CD4-positive, alpha-beta T cell treated with Interferon alpha-2 for 1 hour (primary cell): ENCODE measurements around the gene TIMM44.
"Not testable (repeated sequence)": the region's sequence is repeated elsewhere in the genome, so short reads cannot be mapped to it uniquely, and the experiment has no call there.

Experiments used
- DNase-seq, 2 donors: peaks; one replicate each; pipeline ENCODE4 v3.0.0-alpha.2; 2020 to 2022

The TIMM44 gene

GRCh38 chr19:7894612-7895309 lies 48.7 kb downstream of the TIMM44 start:
- no peak for DNase-seq

GRCh38 chr19:7893362-7894101 lies 49.9 kb downstream of the TIMM44 start:
- DNase-seq = not testable (repeated sequence)

DNA sequence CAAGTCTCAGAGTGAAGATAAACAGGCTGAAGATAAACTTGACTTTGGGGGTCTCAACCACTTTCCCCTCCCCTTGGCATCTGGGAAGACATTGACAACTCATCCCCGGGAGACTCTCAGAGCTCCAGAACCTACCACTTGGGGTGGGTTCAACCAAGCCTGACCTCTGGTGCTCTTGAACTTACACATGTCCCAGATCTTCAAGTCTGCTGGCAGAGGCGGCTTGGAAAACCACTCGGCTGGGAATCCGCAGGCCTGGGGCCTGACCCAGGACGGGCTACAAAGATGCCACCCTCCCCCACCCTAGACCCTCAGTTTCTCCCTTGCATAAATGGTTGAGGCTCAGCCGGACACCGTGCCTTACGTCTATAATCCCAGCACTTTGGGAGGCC lies 54.6 kb downstream of the TIMM44 start:
- no peak for DNase-seq

DNA sequence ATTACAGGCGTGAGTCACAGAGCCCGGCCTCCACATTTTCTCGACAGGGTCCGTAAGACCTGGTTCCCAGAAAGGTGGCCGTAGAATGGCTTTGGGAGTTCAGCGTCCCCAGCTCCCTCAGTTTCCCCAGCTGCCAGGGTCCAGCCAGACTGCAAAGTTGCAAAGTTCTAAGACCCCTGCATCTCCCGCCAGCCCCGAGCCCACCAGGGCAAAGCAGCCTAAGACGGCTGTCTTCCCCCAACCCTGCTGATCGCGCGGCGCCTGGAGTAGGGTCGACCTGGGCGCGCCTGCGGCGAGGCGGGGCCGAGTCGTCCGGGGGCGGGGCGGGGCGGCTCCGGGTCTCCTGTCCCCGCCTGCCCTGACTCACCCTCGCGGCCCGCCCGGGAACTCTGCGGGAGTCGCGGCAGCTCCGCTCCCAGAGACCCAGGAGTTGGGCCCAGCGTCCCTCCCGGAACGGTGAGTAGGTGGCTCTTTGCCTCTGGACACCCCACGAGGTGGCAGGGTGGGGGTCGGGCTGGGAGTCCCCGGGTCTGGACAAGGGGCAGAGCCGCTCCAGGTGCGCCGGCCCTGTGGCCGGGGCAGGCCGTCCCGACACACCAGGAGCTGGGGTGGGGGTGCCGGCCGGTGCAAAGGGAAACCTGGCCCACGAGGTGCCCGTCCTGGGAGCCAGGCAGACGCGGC lies 55.2 kb downstream of the TIMM44 start, which contains the start of gene LRRC8E:
TSS of gene LRRC8E (plus strand) at position 366 of the 681 bp plus-strand sequence. CDS start 7,094 bp downstream, outside the sequence.
- no peak for DNase-seq

DNA sequence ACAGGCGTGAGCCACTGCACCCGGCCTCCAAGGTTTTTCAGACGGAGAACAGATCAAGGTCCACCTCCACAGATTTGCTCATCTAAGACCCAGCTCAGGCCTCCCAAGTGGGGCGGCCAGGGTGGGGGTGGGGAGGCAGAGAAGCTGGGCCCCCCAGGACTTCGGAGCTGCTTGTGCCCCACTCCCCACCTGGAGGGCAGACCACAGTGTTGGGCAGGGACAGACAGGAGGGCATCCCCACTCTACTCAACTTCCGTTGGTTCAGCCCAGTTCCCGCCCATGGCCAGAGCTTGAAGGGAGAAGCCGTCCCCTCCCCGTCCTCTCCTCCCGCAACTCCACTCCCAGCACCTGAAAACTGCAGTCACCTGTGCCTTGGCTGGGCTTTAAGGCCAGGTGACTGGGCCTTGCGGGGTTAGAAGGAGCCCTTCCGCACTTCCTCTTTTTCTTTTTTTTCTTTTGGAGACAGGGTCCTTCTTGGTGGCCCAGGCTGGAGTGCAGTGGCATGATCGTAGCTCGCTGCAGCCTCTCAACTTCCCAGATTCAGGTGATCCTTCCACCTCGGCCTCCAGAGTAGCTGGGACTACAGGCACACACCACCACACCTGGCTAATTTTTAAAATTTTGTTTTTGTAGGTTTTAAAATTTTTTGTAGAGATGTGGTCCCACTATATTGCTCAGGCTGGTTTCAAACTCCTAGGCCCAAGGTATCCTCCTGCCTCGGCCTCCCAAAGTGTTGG lies 55.9 kb downstream of the TIMM44 start:
- DNase-seq = no peak

GRCh38 chr19:7885818-7886217 lies 57.6 kb downstream of the TIMM44 start:
- no peak for DNase-seq

DNA sequence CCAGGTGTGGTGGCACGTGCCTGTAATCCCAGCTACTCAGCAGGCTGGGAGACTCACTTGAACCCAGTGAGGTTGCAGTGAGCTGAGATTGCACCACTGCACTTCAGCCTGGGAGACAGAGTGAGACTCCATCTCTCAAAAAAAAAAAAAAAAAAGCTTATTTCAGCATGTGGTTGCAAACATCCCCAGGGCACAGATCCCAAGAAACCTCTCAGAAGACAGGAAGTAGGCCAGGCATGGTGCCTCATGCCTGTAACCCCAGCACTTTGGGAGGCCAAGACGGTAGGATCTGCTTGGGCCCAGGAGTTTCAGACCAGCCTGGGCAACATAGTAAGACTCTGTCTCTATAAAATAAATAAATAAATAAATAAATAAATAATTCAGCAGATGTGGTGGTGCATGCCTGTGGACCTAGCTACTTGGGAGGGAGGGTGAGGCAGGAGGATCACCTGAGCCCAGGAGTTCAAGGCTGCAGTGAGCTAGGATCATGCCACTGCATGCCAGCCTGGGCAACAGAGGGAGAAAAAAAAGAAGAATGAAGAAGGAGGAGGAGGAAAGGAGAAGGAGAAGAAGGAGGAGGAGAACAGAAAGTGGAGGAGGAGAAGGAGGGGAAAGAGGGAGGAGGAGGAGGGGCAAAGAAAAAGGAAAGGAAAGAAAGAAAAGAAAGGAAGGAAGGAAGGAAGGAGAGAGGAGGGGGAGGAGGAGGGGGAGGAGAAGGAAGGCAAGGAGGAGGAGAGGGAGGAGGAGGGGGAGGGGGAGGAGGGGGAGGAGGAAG lies 59.5 kb downstream of the TIMM44 start:
- no peak for DNase-seq

DNA sequence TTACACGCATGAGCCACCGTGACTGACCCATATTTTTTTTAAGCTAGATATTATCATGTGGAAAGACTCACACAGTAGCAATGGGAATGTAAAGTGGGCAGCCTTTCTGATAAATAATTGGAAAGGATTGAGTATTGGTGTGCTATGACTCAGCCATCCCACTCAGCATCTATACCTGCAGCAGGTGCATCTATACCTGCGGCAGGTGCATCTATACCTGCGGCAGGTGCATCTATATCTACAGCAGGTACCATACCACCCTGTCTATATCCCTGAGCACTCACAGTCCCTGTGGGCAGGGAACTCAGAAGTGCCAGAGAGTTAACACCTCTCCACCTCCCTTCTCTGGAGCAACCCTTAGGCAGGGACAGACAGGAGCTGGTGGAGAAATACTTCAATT lies 60.4 kb downstream of the TIMM44 start:
- DNase-seq = no peak

DNA sequence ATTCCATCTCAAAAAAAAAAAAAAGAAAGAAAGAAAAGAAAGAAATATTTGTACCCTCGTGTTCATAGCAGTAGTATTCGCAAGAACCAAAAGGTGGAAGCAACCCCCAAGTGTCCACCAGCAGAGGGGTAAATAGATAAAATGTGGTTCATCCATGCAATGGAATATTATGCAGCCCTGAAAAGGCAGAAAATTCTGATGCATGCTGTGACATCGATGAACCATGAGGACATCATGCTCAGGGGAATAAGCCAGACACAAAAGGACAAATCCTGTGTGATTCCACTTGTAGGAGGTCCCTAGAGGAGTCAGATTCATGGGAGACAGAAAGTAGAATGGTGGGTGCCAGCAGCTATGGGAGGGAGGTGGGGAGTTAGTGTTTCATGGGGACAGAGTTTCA lies 61.6 kb downstream of the TIMM44 start:
- no peak for DNase-seq

- no peak for DNase-seq
Observed at GRCh38 chr19:7879836-7880235, 63.6 kb downstream of the TIMM44 start.

DNA sequence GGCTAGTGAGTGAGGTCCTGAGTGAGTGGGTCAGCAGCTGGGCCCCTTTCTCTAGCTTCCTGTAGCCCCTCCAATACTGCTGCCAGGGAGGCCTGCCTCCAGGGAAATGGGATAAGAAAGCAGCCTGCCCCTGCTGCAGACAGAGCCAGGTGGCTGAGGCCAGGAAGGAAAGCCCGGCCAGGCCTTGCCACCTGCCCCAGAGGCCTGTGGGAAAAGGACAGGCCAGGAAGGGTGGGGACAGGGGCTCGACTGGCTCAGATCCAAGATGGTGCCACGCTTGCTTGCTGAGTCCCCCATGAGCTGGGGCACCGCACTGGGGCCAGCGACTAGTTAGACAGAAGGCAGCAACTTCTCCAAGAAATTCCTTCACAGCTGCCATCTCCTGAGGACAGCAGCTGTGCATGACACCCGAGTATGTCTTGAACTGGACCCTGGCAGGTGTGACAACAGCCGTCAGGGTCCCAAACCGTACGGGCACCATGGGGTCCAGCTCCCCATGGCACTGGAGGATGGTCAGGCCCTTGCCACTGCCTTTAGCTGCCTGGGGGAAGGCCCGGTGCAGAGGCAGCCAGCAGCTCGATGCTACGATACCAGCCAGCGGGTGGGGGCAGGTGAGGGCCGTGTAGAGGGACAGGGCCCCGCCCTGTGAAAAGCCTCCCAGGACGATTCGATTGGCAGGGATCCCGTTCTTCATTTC lies 64.2 kb downstream of the TIMM44 start:
- DNase-seq = no peak

GRCh38 chr19:7877249-7877836 lies 66.1 kb downstream of the TIMM44 start:
- DNase-seq = no peak
